ENCODE measurements around the gene RAF1. TPM values are rescaled to one million over a fixed set of nuclear protein-coding genes. Genes with fewer than 3 reads are reported as not detected.
"Not testable (repeated sequence)": the region's sequence is repeated elsewhere in the genome, so short reads cannot be mapped to it uniquely, and the experiment has no call there.

The RAF1 gene
- total RNA-seq, 2 experiments from 2014 or later = 71.1 to 74.9 TPM

GRCh38 chr3:12707449-12707848 is 43.5 kb upstream of the RAF1 start:
- ATAC-seq = no peak
- intact Hi-C loops (cut with micrococcal nuclease) = no loop called here

GRCh38 chr3:12706504-12707253 is 42.8 kb upstream of the RAF1 start:
- TF ChIP-seq CTCF (IDR thresholded peaks at IDR 0.05) = peak; percentile 81

More at GRCh38 chr3:12707449-12707848, 43.5 kb upstream of the RAF1 start:
- Mint-ChIP-seq H3K36me3 (ENCODE audit: low read depth) (no peaks in the 10 kb centered on the region), H3K27ac (no peak overlapping the region), H3K9me3 (no peaks in the 10 kb centered on the region), H3K27me3 (no peaks in the 10 kb centered on the region), H3K4me3 (no peak overlapping the region), H3K4me1 (ENCODE audit: low read depth) (peaks cover 2% of the 10 kb centered on the region)
- DNase-seq = no peak
- TF ChIP-seq CTCF (IDR thresholded peaks at IDR 0.05) = no peak
- ChIA-PET CTCF (interaction anchor here (0.6 to 2.9 kb wide), 10 partner anchors 10 to 589 kb away, joined by 3 to 12 read pairs (median 4); partner anchors contain the start of gene TSEN2), POLR2A (no interaction called here)

GRCh38 chr3:12705981-12706380 is 42.1 kb upstream of the RAF1 start:
- Mint-ChIP-seq H3K4me3 (no peak overlapping the region), H3K36me3 (ENCODE audit: low read depth) (no peaks in the 10 kb centered on the region), H3K4me1 (ENCODE audit: low read depth) (peaks cover 2% of the 10 kb centered on the region), H3K9me3 (no peaks in the 10 kb centered on the region), H3K27ac (no peak overlapping the region), H3K27me3 (no peaks in the 10 kb centered on the region)
- ATAC-seq (no peak), DNase-seq (no peak)
- intact Hi-C loops (cut with micrococcal nuclease) = no loop called here
- POLR2A ChIA-PET = interaction anchor here (0.9 kb wide), 1 partner anchor 44 kb away, joined by 3 read pairs; no protein-coding TSS in a partner anchor
- no peak for TF ChIP-seq CTCF (IDR thresholded peaks at IDR 0.05)
- CTCF ChIA-PET = interaction anchor here (1.0 to 2.9 kb wide), 11 partner anchors 9 to 138 kb away, joined by 3 to 12 read pairs (median 5); no protein-coding TSS in a partner anchor

More at GRCh38 chr3:12706504-12707253, 42.8 kb upstream of the RAF1 start:
- Mint-ChIP-seq H3K9me3 (no peaks in the 10 kb centered on the region), H3K36me3 (ENCODE audit: low read depth) (no peaks in the 10 kb centered on the region), H3K27me3 (no peaks in the 10 kb centered on the region), H3K27ac (no peak overlapping the region), H3K4me1 (ENCODE audit: low read depth) (peaks cover 2% of the 10 kb centered on the region), H3K4me3 (no peak overlapping the region)
- ChIA-PET CTCF (interaction anchor here (0.5 to 2.9 kb wide), 20 partner anchors 10 to 765 kb away, joined by 3 to 12 read pairs (median 4); partner anchors contain the start of gene TSEN2), POLR2A (interaction anchor here (0.9 kb wide), 1 partner anchor 45 kb away, joined by 3 read pairs; no protein-coding TSS in a partner anchor)
- DNase-seq (peak; percentile 75), ATAC-seq (peak; percentile 99)
- intact Hi-C loops (cut with micrococcal nuclease) = no loop called here

- no peaks in the 10 kb centered on the region for H3K9me3 Mint-ChIP-seq
- intact Hi-C loops (cut with micrococcal nuclease) = no loop called here
- DNase-seq (no peak), ATAC-seq (no peak)
- peaks cover 2% of the 10 kb centered on the region for H3K4me1 Mint-ChIP-seq (ENCODE audit: low read depth)
- POLR2A ChIA-PET = interaction anchor here (0.9 kb wide), 1 partner anchor 43 kb away, joined by 3 read pairs; no protein-coding TSS in a partner anchor
- no peaks in the 10 kb centered on the region for H3K36me3 Mint-ChIP-seq (ENCODE audit: low read depth)
- no peak overlapping the region for H3K4me3 Mint-ChIP-seq
- no peak for TF ChIP-seq CTCF (IDR thresholded peaks at IDR 0.05)
- CTCF ChIA-PET = interaction anchor here (1.6 to 2.9 kb wide), 5 partner anchors 8 to 105 kb away, joined by 5 to 12 read pairs (median 7); no protein-coding TSS in a partner anchor
- H3K27me3 Mint-ChIP-seq = no peaks in the 10 kb centered on the region
- no peak overlapping the region for H3K27ac Mint-ChIP-seq
Observed at GRCh38 chr3:12705374-12705926, 41.5 kb upstream of the RAF1 start.

GRCh38 chr3:12702501-12702900 is 38.6 kb upstream of the RAF1 start:
- Mint-ChIP-seq H3K27me3 (no peaks in the 10 kb centered on the region), H3K36me3 (ENCODE audit: low read depth) (no peaks in the 10 kb centered on the region), H3K4me3 (no peak overlapping the region), H3K4me1 (ENCODE audit: low read depth) (peaks cover 2% of the 10 kb centered on the region), H3K27ac (no peak overlapping the region), H3K9me3 (no peaks in the 10 kb centered on the region)
- CTCF ChIA-PET = no interaction called here
- ATAC-seq (no peak), DNase-seq (no peak)
- POLR2A ChIA-PET = no interaction called here
- TF ChIP-seq CTCF (IDR thresholded peaks at IDR 0.05) = no peak
- intact Hi-C loops (cut with micrococcal nuclease) = no loop called here

- H3K27ac Mint-ChIP-seq; H3K36me3 Mint-ChIP-seq (ENCODE audit: low read depth); DNase-seq; CTCF ChIA-PET; H3K4me3 Mint-ChIP-seq; H3K27me3 Mint-ChIP-seq; H3K9me3 Mint-ChIP-seq; H3K4me1 Mint-ChIP-seq (ENCODE audit: low read depth); intact Hi-C loops (cut with micrococcal nuclease); ATAC-seq: not testable (repeated sequence)
- POLR2A ChIA-PET = interaction anchor here (0.9 kb wide), 1 partner anchor 57 kb away, joined by 5 read pairs; no protein-coding TSS in a partner anchor
Observed at GRCh38 chr3:12701601-12702000, 37.7 kb upstream of the RAF1 start.

Data from activated CD8-positive, alpha-beta T cell treated with anti-CD3 and anti-CD28 coated beads for 36 hours (primary cell).